Hepatocyte (in vitro differentiated cells): ENCODE measurements around the gene GBE1. TPM values are rescaled to one million over a fixed set of nuclear protein-coding genes. Genes with fewer than 3 reads are reported as not detected.

ENCODE experiments used
- DNase-seq: peaks from one replicate; pipeline ENCODE4 v3.0.0-alpha.2; 2016; ENCODE audit warnings: low spot score
- H2AFZ ChIP-seq: fragments of 200-600 bp; sonication (generic); 2 replicates; pipeline ENCODE4 v1.6.0; 2016; ENCODE audit warnings: antibody characterized with exemption, mild to moderate bottlenecking
- H3K27ac ChIP-seq: fragments of 200-600 bp; sonication (generic); 2 replicates; pipeline ENCODE4 v1.5.1; 2016; ENCODE audit warnings: mild to moderate bottlenecking
- H3K27me3 ChIP-seq: fragments of 200-600 bp; sonication (generic); 2 replicates; pipeline ENCODE4 v1.6.1; 2016
- H3K36me3 ChIP-seq: fragments of 200-600 bp; sonication (generic); replicated peaks from 2 replicates; pipeline ENCODE4 v1.5.1; 2016; ENCODE audit warnings: low read depth; ENCODE audit not compliant: insufficient read depth
- H3K4me1 ChIP-seq: fragments of 200-600 bp; sonication (generic); 2 replicates; pipeline ENCODE4 v1.5.1; 2016; ENCODE audit warnings: mild to moderate bottlenecking, moderate library complexity; ENCODE audit not compliant: insufficient read depth
- H3K4me2 ChIP-seq: fragments of 200-600 bp; sonication (generic); 2 replicates; pipeline ENCODE4 v1.6.0; 2016
- H3K4me3 ChIP-seq: fragments of 200-600 bp; sonication (generic); 2 replicates; pipeline ENCODE4 v1.5.1; 2016; ENCODE audit warnings: mild to moderate bottlenecking
- H3K79me2 ChIP-seq: fragments of 200-600 bp; sonication (generic); 2 replicates; pipeline ENCODE4 v1.6.0; 2017; ENCODE audit warnings: mild to moderate bottlenecking
- H3K9me2 ChIP-seq: fragments of 200-600 bp; sonication (generic); replicated peaks from 2 replicates; pipeline ENCODE4 v1.6.0; 2017; ENCODE audit warnings: mild to moderate bottlenecking; ENCODE audit not compliant: insufficient read depth
- H3K9me3 ChIP-seq: fragments of 200-600 bp; sonication (generic); 2 replicates; pipeline ENCODE4 v1.5.1; 2016; ENCODE audit warnings: low read depth, mild to moderate bottlenecking
- H4K20me1 ChIP-seq: fragments of 200-600 bp; sonication (generic); 2 replicates; pipeline ENCODE4 v1.6.0; 2016; ENCODE audit warnings: mild to moderate bottlenecking; ENCODE audit not compliant: insufficient read depth, poor library complexity, severe bottlenecking
- EZH2 ChIP-seq: fragments of 200-600 bp; sonication (generic); IDR thresholded peaks from 2 replicates; pipeline ENCODE4 v1.6.1; 2016; ENCODE audit warnings: antibody characterized with exemption, mild to moderate bottlenecking, borderline replicate concordance
- EZH2phosphoT487 ChIP-seq: fragments of 200-600 bp; sonication (generic); IDR thresholded peaks from one replicate; pipeline ENCODE4 v1.6.1; 2018; ENCODE audit warnings: antibody characterized with exemption, mild to moderate bottlenecking, low read depth, moderate library complexity; ENCODE audit not compliant: unreplicated experiment, severe bottlenecking
- WGBS: methylation state at CpG from one replicate; pipeline ENCODE4 v1.1.6; 2016; ENCODE audit warnings: low lambda C conversion rate; ENCODE audit errors: missing lambda C conversion rate; 5-methylcytosine and 5-hydroxymethylcytosine counted together
- polyA plus RNA-seq: library from polyadenylated mRNA; unstranded; fragments of >200 nt; fragmentation: Nextera tagmentation; extraction: Ambion mirVana; gene quantifications from 2 replicates; pipeline ENCODE4 v1.2.1, GENCODE V29; 2016
- total RNA-seq: library from RNA; depleted of rRNA; stranded (reverse); fragments of >200 nt; gene quantifications from 2 replicates; pipeline ENCODE4 v1.2.3, GENCODE V29; 2014
- TF ChIP-seq, protein P1 (sequence below): fragments of 200-600 bp; sonication (generic); IDR thresholded peaks from 2 replicates; pipeline ENCODE4 v1.5.1; 2016; ENCODE audit warnings: antibody characterized with exemption, mild to moderate bottlenecking; ENCODE audit not compliant: poor library complexity

The GBE1 gene
- total and polyA plus RNA-seq, 2 experiments from 2014 or later: 15.6 to 25.8 TPM

DNA sequence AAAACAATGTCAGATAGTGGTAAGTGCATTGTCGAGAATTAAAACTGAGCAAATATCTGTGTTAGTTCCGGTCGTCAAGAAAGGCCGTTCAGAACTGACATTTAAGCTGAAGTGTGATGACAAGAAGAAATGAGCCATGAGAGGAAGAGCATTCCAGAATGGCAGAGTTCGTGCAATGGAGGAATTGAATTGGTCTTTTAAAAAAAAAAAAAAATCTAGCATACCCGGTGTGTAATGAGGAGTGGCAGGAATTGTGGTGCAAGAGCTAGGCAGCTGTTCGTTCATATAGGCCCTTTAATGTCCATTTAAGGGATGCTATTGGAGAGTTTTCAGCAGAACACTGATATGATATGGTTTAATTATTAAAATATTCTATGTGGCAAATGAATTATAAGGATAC lies 2.6 kb upstream of the GBE1 start:
- WGBS: 88% methylated on average over 7 of the region's 7 CpGs
- Histone ChIP-seq H3K9me3 (no peaks in the 10 kb centered on the region), H3K27me3 (no peaks in the 10 kb centered on the region), H3K9me2 (no peaks in the 10 kb centered on the region), H2AFZ (no peak overlapping the region), H3K4me3 (no peak overlapping the region), H3K36me3 (no peaks in the 10 kb centered on the region), H3K79me2 (peaks cover 6% of the 10 kb centered on the region), H4K20me1 (no peaks in the 10 kb centered on the region), H3K4me2 (no peak overlapping the region), H3K27ac (no peak overlapping the region), H3K4me1 (peaks cover 12% of the 10 kb centered on the region)
- TF ChIP-seq, protein P1, sequence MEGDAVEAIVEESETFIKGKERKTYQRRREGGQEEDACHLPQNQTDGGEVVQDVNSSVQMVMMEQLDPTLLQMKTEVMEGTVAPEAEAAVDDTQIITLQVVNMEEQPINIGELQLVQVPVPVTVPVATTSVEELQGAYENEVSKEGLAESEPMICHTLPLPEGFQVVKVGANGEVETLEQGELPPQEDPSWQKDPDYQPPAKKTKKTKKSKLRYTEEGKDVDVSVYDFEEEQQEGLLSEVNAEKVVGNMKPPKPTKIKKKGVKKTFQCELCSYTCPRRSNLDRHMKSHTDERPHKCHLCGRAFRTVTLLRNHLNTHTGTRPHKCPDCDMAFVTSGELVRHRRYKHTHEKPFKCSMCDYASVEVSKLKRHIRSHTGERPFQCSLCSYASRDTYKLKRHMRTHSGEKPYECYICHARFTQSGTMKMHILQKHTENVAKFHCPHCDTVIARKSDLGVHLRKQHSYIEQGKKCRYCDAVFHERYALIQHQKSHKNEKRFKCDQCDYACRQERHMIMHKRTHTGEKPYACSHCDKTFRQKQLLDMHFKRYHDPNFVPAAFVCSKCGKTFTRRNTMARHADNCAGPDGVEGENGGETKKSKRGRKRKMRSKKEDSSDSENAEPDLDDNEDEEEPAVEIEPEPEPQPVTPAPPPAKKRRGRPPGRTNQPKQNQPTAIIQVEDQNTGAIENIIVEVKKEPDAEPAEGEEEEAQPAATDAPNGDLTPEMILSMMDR: no peak
- no peak for TF ChIP-seq EZH2phosphoT487
- TF ChIP-seq EZH2: no peak
- no peak for DNase-seq

DNA sequence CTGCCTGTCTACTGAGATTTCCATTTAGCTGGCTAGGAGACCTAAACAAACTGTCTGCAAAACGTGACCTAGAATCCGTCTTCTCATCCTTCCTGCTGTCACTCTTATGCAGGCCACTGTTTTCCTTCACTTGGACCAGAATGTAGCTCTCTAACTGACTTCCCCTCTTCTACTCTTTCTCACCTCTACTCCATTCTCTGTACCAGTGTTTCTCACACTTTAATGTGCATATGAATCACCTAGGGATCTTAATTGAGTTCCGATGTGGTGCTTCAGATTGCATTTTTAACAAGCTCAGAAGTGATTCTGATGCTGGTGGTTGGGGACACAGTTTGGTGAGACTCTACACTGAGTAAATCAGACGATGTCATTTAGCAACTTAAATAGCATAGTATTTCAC lies 1.6 kb upstream of the GBE1 start:
- Histone ChIP-seq H2AFZ (no peak overlapping the region), H3K4me3 (no peak overlapping the region), H3K27me3 (no peaks in the 10 kb centered on the region), H3K9me2 (no peaks in the 10 kb centered on the region), H3K36me3 (no peaks in the 10 kb centered on the region), H4K20me1 (no peaks in the 10 kb centered on the region), H3K27ac (no peak overlapping the region), H3K4me1 (peaks cover 12% of the 10 kb centered on the region), H3K4me2 (no peak overlapping the region), H3K79me2 (peaks cover 6% of the 10 kb centered on the region), H3K9me3 (no peaks in the 10 kb centered on the region)
- TF ChIP-seq, protein P1: no peak
- TF ChIP-seq EZH2 (no peak), EZH2phosphoT487 (no peak)
- 79% methylated on average over 4 of the region's 4 CpGs for WGBS
- DNase-seq: no peak

DNA sequence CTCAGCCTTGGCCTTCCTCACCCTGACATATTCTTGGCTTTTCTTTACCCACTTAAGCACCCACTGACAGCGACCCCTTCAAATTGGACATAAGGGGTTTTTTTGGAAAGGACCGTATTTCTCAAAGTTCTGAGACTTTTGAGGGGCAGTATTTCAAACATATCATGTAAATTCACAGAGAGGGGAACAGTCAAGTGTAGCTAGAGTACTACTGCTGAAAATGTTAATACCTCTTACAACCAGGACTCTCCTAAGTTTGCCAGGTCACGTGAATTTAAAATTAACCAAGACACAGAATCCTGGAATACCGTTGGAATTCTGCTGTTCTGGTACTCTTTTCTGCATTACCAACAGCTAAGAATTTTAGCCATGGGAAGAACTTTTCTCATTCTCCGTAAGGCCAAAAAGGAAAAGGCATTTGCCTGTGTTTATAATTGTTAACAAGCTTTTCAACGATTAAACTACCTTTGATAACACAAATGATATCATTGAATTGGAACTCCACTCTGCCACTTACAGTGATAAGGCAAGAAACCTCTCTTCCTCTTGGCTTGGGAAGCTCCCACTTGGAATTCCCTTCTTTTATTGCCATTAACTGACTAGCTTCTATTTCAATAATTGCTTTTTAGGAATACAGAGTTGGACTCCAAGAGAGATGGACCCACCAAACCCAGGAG lies 597 bp upstream of the GBE1 start:
- Histone ChIP-seq H4K20me1 (no peaks in the 10 kb centered on the region), H2AFZ (peak overlapping the region; percentile 82), H3K4me2 (peak overlapping the region; percentile 80), H3K4me1 (peaks cover 12% of the 10 kb centered on the region), H3K79me2 (peaks cover 6% of the 10 kb centered on the region), H3K27ac (peak overlapping the region; percentile 99), H3K9me3 (no peaks in the 10 kb centered on the region), H3K4me3 (peak overlapping the region; percentile 49), H3K9me2 (no peaks in the 10 kb centered on the region), H3K36me3 (no peaks in the 10 kb centered on the region), H3K27me3 (no peaks in the 10 kb centered on the region)
- no peak for DNase-seq
- TF ChIP-seq, protein P1: no peak
- TF ChIP-seq EZH2phosphoT487: no peak
- no peak for TF ChIP-seq EZH2
- WGBS: 48% methylated on average over 6 of the region's 6 CpGs
